Activated naive CD4-positive, alpha-beta T cell treated with anti-CD3 and anti-CD28 coated beads, Interleukin-2, amount 10 ng/mL, durations not matched to agents 7 days and 5 days (primary cell): ENCODE measurements around the gene FBXO2.

ENCODE experiments used
- CTCF ChIA-PET: fragments of 350-600 bp; sonication (Branson Sonifier 250); formaldehyde crosslinking; loops from one replicate; lab custom pipeline; 2021; ENCODE audit warnings: antibody characterized with exemption; lab: Charles Lee
- DNase-seq: peaks from one replicate; pipeline ENCODE4 v3.0.0-alpha.2; 2020
- H3K27ac Mint-ChIP-seq: one replicate; pipeline ENCODE4 v1.8.0; 2021; ENCODE audit warnings: mild to moderate bottlenecking, moderate library complexity, mixed read lengths
- H3K27me3 Mint-ChIP-seq: one replicate; pipeline ENCODE4 v1.8.0; 2021; ENCODE audit warnings: mild to moderate bottlenecking, mixed read lengths
- H3K36me3 Mint-ChIP-seq: one replicate; pipeline ENCODE4 v1.8.0; 2021; ENCODE audit warnings: mixed read lengths
- H3K4me1 Mint-ChIP-seq: one replicate; pipeline ENCODE4 v1.8.0; 2021; ENCODE audit warnings: mixed read lengths
- H3K4me3 Mint-ChIP-seq: one replicate; pipeline ENCODE4 v1.8.0; 2021; ENCODE audit warnings: mild to moderate bottlenecking, moderate library complexity, mixed read lengths
- H3K9me3 Mint-ChIP-seq: one replicate; pipeline ENCODE4 v1.8.0; 2021; ENCODE audit warnings: mixed read lengths

Gene FBXO2

GRCh38 chr1:11654137-11654938, at the start of gene FBXO2, which contains the start of gene FBXO44:
Gene FBXO2, minus strand, starts transcription at chr1:11654429. Its CDS starts 89 bp downstream, at chr1:11654340.
Gene FBXO44, plus strand, starts transcription at chr1:11654877. Its CDS starts 959 bp downstream, at chr1:11655836.
- H3K27me3 Mint-ChIP-seq: peaks cover 39% of the 10 kb centered on the region
- DNase-seq: peak; percentile 79
- no peak within 1 kb of the TSS for H3K27ac Mint-ChIP-seq
- H3K9me3 Mint-ChIP-seq: no peaks in the 10 kb centered on the region
- CTCF ChIA-PET: interaction anchor here (1.7 kb wide), 1 partner anchor 10 kb away, joined by 6 read pairs; the partner anchor contains the start of gene FBXO6
- H3K36me3 Mint-ChIP-seq: peaks cover 13% of the 10 kb centered on the region
- H3K4me3 Mint-ChIP-seq: peak within 1 kb of the TSS; percentile 74
- peaks cover 29% of the 10 kb centered on the region for H3K4me1 Mint-ChIP-seq

- CTCF ChIA-PET: interaction anchor here (1.2 to 1.3 kb wide), 2 partner anchors 15 to 53 kb away, joined by 3 to 4 read pairs; no protein-coding TSS in a partner anchor
- H3K9me3 Mint-ChIP-seq: no peaks in the 10 kb centered on the region
Measured at GRCh38 chr1:11703357-11704193, 49.3 kb upstream of the FBXO2 start.

GRCh38 chr1:11701981-11702803, 48.0 kb upstream of the FBXO2 start:
- Mint-ChIP-seq H3K27ac (no peak overlapping the region), H3K4me1 (no peaks in the 10 kb centered on the region), H3K36me3 (no peaks in the 10 kb centered on the region), H3K9me3 (no peaks in the 10 kb centered on the region), H3K4me3 (no peak overlapping the region), H3K27me3 (peaks cover 54% of the 10 kb centered on the region)
- DNase-seq: no peak
- CTCF ChIA-PET: no interaction called here

More at GRCh38 chr1:11703357-11704193, 49.3 kb upstream of the FBXO2 start:
- H3K4me1 Mint-ChIP-seq: no peaks in the 10 kb centered on the region
- H3K36me3 Mint-ChIP-seq: no peaks in the 10 kb centered on the region
- H3K27me3 Mint-ChIP-seq: peaks cover 57% of the 10 kb centered on the region
- no peak overlapping the region for H3K27ac Mint-ChIP-seq
- H3K4me3 Mint-ChIP-seq: no peak overlapping the region
- no peak for DNase-seq

- Mint-ChIP-seq H3K9me3 (no peaks in the 10 kb centered on the region), H3K36me3 (no peaks in the 10 kb centered on the region), H3K4me3 (no peak overlapping the region), H3K27ac (no peak overlapping the region), H3K4me1 (no peaks in the 10 kb centered on the region), H3K27me3 (peaks cover 60% of the 10 kb centered on the region)
- CTCF ChIA-PET: no interaction called here
- DNase-seq: no peak
Measured at GRCh38 chr1:11701551-11701961, 47.3 kb upstream of the FBXO2 start.

- CTCF ChIA-PET: no interaction called here
- no peaks in the 10 kb centered on the region for H3K9me3 Mint-ChIP-seq
- no peak overlapping the region for H3K4me3 Mint-ChIP-seq
- no peak for DNase-seq
- peaks cover 66% of the 10 kb centered on the region for H3K27me3 Mint-ChIP-seq
- no peaks in the 10 kb centered on the region for H3K4me1 Mint-ChIP-seq
- no peak overlapping the region for H3K27ac Mint-ChIP-seq
- no peaks in the 10 kb centered on the region for H3K36me3 Mint-ChIP-seq
Measured at GRCh38 chr1:11700601-11701467, 46.6 kb upstream of the FBXO2 start.

- Mint-ChIP-seq H3K36me3 (no peaks in the 10 kb centered on the region), H3K27me3 (peaks cover 63% of the 10 kb centered on the region), H3K27ac (no peak overlapping the region), H3K4me3 (no peak overlapping the region), H3K4me1 (peaks cover 12% of the 10 kb centered on the region), H3K9me3 (no peaks in the 10 kb centered on the region)
- DNase-seq: no peak
- CTCF ChIA-PET: no interaction called here
Measured at GRCh38 chr1:11697893-11698210, 43.6 kb upstream of the FBXO2 start.

- Mint-ChIP-seq H3K36me3 (no peaks in the 10 kb centered on the region), H3K27ac (no peak overlapping the region), H3K4me3 (no peak overlapping the region), H3K9me3 (no peaks in the 10 kb centered on the region), H3K27me3 (peaks cover 68% of the 10 kb centered on the region), H3K4me1 (peaks cover 17% of the 10 kb centered on the region)
- no peak for DNase-seq
- CTCF ChIA-PET: interaction anchor here (0.9 to 1.0 kb wide), 2 partner anchors 22 to 34 kb away, joined by 3 to 4 read pairs; partner anchors contain the start of gene FBXO6
Measured at GRCh38 chr1:11697188-11697892, 43.1 kb upstream of the FBXO2 start.

- CTCF ChIA-PET: interaction anchor here (1.0 to 2.1 kb wide), 5 partner anchors 10 to 46 kb away, joined by 3 to 6 read pairs (median 4); no protein-coding TSS in a partner anchor
- Mint-ChIP-seq H3K27me3 (peaks cover 80% of the 10 kb centered on the region), H3K9me3 (no peaks in the 10 kb centered on the region), H3K36me3 (no peaks in the 10 kb centered on the region), H3K4me1 (peaks cover 20% of the 10 kb centered on the region), H3K27ac (no peak overlapping the region), H3K4me3 (no peak overlapping the region)
- no peak for DNase-seq
Measured at GRCh38 chr1:11695861-11696260, 41.6 kb upstream of the FBXO2 start.

GRCh38 chr1:11693917-11694316, 39.7 kb upstream of the FBXO2 start:
- Mint-ChIP-seq H3K27me3 (peaks cover 90% of the 10 kb centered on the region), H3K36me3 (no peaks in the 10 kb centered on the region), H3K4me3 (no peak overlapping the region), H3K27ac (no peak overlapping the region), H3K4me1 (peaks cover 27% of the 10 kb centered on the region), H3K9me3 (no peaks in the 10 kb centered on the region)
- CTCF ChIA-PET: no interaction called here
- no peak for DNase-seq

GRCh38 chr1:11693024-11693590, 38.9 kb upstream of the FBXO2 start:
- Mint-ChIP-seq H3K36me3 (no peaks in the 10 kb centered on the region), H3K9me3 (no peaks in the 10 kb centered on the region), H3K4me1 (peaks cover 27% of the 10 kb centered on the region), H3K27ac (no peak overlapping the region), H3K4me3 (peak overlapping the region; percentile 47), H3K27me3 (peaks cover 90% of the 10 kb centered on the region)
- CTCF ChIA-PET: interaction anchor here (1.0 kb wide), 1 partner anchor 11 kb away, joined by 3 read pairs; no protein-coding TSS in a partner anchor
- peak; percentile 54 for DNase-seq

- Mint-ChIP-seq H3K27me3 (peaks cover 93% of the 10 kb centered on the region), H3K27ac (peak overlapping the region; percentile 74), H3K4me3 (peak overlapping the region; percentile 52), H3K9me3 (no peaks in the 10 kb centered on the region), H3K4me1 (peaks cover 27% of the 10 kb centered on the region), H3K36me3 (no peaks in the 10 kb centered on the region)
- CTCF ChIA-PET: no interaction called here
- DNase-seq: no peak
Measured at GRCh38 chr1:11691928-11692711, 37.9 kb upstream of the FBXO2 start.
